HG03571 (cell line): ENCODE data around the gene RPH3AL.
"Not testable (repeated sequence)": the region's sequence is repeated elsewhere in the genome, so short reads cannot be mapped to it uniquely, and the experiment has no call there.

Experiments used
- ATAC-seq: cut with Tn5 transposase; IDR thresholded peaks from one replicate; pipeline ENCODE4 v1.9.1; 2021; ENCODE audit not compliant: unreplicated experiment

The RPH3AL gene

DNA sequence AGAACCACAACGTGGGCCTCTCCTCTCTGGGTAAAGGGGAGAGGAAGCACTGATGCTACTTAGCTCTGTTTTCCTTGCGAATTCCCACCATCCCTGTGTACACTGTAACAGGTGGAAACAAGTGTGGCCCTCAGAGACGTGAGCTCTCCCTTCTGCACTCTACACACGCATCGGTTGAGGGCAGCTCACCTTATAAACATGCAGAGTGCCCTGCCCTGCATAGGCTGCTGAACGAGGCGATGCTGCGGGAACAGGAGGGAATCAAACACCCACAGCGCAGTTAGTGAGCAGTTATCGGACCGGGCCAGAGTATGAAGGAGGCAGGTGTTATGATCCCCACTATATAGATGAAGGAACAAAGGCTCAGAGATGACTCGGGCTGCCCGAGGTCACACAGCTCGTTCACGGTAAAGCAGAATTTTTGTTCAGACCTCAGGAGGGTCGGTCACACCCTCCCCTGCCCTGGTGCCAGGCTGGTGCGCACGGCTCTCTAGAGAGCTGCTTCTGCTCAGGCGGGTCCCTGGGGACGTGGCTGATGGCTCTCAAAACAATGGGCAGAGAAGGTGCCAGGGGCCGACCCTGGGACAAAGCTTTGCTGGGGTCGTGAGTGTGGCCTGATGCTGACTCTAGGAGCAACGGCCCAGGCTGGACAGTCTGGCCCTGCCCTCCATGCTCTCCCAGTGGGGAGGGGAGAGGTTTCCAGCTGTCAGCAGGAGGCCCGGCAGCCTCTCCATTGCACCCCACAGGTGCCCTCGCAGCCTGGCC lies 68.5 kb downstream of the RPH3AL start:
- no peak for ATAC-seq

DNA sequence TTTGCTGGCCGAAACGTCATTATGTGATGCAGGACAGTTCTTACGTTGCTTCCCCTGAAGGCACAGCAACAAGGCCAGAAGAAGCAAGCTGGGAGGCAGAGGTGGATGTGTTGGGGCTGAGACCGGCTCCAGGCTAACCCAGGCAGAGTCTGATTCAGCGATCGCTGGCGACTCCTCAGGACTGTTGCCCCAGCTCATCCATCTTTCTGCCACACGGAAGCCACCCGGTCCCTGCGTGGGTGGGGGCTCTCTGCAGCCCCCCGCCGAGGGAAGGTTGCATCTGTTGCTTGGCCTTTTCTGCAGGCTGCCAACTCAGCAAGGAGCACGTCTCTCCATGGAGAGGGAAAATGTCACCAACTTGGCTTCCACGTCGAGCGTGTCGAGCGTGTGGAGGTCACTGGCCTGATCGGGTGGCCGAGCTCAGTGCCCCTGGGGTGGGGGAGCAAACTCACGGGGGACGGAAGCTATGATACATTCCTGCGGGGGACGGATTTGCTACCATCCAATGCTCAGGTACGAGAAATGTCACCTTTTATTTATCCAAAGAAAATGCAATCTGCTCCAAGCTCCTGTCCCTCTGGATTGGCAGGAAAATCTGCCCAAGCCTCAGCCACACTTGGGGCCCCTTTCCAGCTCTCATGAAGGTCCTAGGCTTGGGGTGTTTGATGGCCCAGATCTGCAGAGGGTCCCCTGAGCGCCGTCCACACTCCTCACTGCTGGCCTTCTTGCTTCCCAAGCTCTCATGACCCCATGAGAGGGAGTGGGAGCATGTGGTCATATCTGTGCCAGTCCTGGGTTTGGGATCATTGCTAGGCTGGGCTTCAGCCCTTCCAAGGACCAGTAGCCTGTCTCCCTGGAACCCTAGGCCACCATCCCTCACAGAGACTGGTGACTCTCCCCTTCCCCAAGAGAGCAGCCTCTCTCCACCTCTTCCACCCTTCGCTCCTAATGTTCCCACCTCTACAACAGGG lies 69.4 kb downstream of the RPH3AL start:
- no peak for ATAC-seq

DNA sequence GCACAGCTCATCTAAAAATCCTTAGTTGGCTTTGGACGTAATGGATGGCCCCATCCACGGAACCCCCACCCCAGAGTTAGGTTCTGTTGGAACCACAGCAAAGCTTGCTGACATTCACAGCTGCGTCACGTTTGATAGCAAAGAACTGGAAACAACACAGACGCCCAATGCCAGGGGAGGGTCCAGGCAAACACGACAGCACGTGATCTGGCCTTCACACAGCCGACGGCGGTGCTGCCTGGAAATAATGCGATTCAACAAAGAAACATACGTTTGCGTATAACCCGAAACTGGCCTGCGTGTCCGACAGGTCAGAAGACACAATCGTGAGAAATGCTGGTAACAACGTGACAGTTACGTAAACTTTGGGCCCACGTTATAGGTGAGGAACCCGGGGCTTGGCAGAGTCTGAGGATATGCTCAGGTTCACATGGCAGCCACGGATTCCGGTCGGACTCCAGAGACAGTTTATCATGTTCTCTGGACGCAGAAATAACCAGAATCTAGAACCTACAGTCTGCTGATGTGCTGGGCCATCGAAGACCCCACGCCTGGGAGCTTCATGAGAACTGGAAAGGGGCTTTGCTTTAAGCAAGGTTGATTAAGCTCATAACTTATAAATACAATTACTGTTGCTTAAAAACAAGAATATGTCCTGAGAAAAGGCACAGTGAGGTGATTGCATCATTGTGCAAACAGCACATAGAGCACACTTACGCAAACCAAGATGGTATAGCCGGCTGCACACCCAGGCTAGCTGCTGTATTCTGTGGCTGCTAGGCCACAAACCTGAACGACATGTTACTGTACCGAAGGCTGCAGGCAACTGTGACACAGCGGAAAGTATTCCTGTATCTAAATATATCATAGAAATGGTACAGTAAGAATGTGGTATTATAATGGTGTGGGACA lies 70.4 kb downstream of the RPH3AL start:
- ATAC-seq, result no peak

DNA sequence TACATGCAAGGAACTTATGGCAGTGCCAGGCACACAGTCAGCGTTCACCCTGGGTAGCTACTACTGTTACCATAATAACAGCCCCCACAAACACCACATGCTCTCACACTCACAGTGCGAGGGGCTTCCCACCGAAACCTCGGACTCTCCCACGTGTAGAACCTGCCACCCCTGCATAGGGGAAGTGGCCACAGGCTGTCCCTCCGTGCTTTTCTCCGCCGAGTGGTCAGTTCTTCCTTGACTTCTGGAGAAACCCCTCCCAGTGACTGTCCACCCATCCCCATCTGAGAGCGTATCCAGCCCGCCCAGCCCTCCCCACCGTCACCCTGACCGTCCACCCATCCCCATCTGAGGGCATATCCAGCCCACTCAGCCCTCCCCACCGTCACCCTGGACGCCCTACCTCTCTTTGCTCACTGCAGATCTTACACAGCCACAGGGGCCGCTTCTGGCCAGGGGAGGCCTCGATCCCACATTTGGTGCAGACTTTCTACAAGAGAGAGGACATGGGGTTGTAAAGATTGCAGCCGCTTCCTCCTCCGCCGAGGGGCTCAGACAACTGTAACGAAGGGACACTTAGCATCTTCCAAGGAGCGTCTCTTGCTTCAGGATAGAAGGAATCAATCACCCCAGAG lies 71.1 kb downstream of the RPH3AL start:
- no peak for ATAC-seq

DNA sequence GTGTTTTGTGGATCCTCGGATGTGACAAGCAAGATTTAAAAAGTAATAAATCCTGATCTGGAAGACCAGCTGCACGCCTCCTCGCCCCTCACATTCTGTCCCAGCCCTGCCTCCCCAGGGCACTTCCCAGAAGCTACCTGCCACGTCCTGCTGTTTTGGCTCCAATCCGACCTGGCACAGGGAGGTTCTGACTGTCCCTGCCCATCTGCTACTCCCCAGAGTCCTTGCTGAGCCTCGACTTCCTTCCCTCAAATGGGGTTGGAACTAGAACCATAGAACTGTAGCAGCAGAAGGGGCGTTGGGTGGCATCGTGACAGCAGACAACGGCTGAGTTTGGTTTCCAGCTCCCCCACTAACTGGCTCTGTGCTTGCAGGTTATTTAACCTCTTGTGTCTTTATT lies 71.7 kb downstream of the RPH3AL start:
- no peak for ATAC-seq

DNA sequence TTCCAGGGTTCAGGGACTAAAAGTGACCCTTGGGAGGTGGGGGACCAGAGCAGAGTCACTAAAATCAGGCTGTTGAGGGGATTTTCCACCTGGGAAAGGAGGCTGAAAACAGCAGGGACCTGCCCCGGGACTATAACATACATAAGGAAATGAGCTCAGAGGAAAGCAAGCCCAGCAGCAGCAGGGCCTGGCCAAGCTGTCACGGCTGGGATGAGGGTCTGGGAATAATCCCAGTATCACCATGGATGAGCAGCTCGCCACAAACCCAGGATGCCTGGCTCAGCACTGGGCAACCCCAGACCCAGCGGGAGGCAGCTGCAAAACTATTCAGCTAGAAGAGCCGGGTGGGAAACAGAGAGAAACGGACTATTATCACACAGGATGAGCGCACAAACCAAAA lies 72.4 kb downstream of the RPH3AL start:
- ATAC-seq, result no peak

DNA sequence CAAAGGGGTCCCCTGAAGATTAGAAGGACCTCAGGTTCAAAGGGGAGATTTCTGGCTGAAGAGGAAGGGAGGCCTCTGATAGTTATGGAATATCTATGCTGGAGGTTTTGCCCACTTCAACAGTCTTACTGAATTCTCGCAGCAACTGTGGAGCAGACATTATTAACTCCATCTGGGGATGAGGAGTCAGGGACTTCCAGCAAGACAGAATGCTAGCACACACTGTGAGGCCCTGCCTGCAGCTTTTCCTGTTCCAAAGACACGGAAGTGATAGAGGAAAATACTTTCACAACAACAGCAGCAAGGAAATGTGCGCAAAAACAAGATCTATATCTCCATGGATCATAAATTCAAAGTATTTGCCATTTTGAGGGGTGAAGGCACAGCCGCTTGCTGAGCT lies 72.8 kb downstream of the RPH3AL start:
- no peak for ATAC-seq

DNA sequence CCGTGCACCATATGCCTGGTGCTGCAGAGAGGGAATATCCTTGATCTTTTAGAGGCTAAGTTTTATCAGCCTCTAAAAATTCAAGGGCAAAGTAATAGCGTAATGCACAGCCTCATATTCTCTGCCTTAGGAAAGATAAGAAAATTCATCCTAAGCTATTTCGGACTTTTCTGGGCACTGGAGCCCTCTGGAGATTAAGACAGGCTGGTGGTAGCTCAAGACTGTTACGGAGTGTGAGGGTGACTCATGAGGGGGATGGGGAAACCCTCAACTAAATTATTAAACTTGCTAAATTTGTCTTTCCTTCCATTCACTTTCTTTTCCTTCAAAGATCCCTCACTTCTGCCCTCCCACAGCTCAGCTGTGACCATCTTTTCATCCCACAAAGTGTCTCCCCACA lies 73.3 kb downstream of the RPH3AL start:
- ATAC-seq, result no peak

DNA sequence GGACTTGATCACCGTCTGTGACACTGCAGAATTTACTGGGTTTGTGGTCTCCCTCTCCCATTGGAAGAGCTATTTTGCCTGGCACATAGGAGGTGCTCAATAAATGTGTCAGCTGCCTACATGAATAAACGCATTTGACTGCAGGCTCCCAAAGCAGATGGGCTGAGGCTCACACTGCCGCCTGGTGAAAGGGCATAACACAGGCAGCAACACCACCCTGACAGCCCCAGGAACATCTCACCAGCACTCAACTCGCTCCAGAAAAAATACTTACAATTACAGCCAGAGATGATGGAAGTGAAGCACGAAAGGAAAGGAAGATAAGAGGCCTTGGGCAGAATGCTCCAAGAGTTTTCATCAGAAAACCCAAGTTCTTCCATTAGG lies 73.9 kb downstream of the RPH3AL start:
- ATAC-seq, result no peak

DNA sequence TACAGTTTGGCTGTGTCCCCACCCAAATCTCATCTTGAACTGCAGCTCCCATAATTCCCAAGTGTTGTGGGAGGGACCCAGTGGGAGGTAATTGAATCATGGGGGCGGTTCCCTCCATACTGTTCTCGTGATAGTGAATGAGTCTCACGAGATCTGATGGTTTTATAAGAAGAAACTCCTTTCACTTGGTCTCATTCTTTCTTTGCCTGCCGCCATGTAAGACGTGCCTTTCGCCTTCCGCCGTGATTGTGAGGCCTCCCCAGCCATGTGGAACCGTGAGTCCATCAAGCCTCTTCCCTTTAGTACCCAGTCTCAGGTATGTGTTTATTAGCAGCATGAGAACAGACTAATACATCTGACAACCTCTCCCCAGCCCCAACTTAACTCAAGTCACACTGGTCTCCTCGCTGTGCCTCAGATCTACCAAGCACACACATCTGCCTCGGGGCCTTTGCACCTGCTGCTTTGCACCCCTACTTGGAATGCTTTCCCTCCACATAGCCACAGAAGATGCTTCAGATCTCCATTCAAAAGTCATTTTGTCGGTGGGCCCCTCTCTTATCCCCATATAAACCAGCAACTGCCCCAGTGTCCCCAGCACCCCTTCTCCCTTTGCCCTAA lies 74.4 kb downstream of the RPH3AL start:
- no peak for ATAC-seq

DNA sequence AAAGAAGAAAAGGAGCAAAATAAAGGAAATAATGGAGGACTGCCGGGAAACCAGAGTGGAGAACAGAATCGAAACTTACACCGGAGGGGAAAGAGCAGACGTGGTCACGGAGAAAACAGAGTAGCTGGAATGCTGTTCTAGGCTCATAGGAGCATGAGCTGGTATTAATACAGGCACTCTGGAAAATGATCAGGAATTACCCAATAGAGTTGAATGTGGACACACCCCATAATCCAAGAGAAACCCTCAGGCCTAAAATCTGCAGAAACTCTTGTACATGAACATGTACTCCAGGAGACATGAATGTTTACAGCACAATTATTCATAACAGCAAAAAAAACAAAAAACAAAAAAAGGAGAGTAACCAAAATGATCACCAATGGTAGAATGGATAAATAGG lies 77.7 kb downstream of the RPH3AL start:
- ATAC-seq, result no peak

DNA sequence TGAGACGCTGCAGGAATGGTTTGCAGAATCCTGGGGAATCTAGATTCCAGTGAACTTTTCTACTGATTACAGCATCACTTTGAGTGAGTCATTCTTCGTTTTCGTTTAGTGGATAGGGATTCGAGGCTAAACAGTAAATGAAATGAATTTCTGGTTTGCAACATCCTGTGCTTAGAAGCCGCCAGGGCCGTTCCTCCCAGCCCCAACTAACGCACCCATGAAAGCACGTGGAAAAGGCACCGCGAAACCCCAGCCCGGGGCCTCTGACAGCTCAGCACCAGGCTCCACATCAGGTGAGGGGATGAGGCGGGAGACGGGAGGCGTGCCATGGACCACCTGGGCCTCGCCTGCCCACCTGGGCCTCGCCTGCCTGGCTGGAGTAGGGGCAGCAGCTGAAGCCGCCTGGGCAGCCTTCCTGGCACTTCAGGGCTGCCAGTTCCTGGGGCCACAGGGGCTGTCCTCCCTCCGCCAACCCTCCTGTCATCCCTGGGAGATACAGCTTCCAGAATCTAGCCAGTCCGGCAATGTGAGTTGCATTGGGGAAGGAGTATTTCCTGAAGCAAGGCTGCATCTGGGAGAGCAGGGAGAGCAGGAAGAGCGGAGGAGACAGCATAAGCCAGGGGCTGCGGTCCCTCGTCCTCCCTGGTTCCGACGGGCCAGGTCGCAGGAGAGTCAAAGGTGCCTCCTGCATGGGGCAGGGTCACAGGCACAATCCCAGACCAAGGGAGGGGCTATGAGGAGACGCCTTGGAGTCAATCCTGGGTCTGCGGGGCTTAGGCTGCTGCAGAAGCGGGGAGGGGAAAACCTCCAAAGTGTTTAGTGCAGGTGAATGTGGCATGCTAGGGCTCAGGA lies 78.4 kb downstream of the RPH3AL start:
- ATAC-seq, result no peak

DNA sequence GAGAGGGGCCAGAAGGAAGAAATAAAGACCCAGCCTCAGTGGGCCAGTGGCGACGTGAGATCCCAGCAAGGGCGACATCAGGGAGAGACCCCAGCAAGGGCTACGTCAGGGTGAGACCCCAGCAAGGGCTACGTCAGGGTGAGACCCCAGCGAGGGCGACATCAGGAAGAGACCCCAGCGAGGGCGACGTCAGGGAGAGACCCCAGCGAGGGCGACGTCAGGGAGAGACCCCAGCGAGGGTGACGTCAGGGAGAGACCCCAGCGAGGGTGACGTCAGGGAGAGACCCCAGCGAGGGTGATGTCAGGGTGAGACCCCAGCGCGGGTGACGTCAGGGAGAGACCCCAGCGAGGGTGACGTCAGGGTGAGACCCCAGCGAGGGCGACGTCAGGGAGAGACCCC lies 79.8 kb downstream of the RPH3AL start:
- not testable (repeated sequence) for ATAC-seq

DNA sequence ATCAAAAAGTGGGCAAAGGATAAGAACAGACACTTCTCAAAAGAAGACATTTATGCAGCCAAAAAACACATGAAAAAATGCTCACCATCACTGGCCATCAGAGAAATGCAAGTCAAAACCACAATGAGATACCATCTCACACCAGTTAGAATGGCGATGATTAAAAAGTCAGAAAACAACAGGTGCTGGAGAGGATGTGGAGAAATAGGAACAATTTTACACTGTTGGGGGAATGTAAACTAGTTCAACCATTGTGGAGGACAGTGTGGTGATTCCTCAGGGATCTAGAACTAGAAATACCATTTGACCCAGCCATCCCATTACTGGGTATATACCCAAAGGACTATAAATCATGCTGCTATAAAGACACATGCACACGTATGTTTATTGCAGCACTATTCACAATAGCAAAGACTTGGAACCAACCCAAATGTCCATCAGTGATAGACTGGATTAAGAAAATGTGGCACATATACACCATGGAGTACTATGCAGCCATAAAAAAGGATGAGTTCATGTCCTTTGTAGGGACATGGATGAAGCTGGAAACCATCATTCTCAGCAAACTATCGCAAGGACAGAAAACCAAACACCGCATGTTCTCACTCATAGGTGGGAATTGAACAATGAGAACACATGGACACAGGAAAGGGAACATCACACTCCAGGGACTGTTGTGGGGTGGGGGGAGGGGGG lies 80.5 kb downstream of the RPH3AL start:
- not testable (repeated sequence) for ATAC-seq

DNA sequence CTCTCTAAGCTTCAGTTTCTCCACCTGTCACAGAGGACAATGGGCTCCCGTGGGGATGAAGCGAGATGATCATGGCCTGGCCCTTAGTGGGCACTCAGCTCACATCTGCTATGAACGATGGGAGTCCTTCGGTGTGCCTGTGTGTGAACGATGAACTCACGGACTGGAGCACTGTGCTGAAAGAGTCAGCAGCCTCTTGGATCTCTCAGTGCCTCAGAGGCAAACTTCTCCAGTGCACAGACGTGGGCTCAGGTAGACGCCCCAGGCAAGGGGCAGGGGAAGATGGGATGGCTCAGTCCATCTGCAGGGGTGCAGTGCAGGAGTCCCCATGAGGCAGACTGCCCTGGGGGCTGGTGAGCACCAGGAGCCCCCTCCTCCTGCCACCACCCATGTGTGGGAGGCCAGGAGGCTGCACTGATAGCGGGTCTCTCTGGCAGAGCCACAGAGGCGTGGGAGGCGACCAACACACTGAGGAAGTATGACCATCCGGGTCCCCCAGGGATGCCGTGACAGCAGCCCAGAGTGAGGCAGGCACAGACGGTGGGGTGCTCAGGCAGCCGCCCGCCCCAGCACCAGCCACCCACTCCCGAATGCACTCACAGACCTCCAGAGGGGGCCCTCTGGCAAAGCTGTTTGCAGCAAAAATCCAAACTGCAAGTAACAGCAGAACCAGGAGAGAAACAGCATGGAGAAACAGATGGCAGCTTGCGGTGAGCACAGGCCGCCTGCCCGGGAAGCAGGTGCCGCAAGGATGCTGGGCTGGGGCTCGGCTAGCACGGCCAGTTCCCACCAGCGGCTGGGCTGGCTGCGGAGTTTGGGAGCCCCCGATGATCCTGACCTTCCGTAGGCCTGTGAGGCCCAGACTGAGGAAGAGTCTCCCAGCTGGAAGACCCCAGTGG lies 82.7 kb downstream of the RPH3AL start:
- no peak for ATAC-seq

DNA sequence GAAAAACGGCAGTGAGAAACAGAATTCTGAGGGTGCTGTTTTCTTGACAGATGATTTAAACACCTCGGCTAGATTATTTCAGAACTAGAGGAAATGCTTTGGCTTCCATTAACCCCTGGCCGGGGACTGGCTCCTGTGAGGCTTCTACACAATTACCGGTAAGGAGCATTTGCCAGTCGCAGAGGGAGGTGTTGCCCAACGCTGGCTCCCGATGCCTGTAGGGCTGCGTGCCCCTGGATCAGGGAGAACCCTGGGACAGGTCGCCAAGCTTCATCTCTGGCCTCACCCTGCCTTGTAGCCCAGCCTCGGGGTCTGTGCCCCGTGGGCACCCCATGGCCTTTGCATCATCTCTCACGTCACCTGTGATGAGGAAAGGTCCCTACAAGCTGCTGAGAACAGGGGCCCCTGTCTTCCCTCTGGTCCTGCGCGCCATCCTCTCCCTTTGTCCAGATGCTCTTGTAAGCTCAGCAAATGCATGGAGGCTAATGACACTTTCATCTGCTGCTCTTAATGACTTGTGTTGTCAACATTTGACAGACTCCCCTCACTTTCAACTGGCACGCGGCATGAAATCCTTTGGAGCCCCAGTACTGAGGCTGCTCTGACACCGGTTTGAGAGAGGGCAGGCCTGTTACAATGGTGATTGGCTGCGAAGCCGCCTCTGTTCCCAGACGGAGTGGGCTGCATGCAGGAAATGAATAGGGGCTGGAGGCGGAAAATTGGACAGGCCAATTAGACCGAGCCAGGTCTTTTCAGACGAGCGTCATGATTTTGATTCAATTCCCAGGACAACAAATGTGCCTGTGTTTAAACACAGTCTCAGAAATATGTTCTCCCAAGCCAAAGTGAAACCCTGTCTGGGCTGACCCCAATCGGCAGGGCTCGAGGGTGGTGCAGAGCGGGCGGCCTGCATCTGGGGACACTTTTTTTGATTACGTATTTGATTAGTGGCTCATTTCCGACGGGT lies 85.6 kb downstream of the RPH3AL start:
- no peak for ATAC-seq

DNA sequence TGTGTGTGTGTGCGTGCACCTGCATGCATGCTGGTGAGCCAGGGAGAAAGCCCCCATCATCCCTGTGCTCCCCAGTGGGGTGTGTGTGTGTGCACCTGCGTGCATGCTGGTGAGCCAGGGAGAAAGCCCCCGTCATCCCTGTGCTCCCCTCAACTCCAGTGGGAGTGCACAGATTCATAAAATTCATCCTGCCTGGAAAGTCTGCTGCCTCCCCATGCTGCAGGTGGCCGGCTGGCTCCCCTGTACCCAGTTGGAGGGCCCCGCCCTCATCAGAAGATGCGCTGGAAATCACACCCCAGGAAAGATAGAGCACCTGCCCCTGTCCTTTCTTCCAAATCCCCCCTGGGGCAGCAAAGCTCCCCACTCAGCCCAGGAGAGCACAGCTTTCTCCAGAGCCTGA lies 86.4 kb downstream of the RPH3AL start:
- no peak for ATAC-seq
